ENCODE measurements around the gene CAND2.

DNA sequence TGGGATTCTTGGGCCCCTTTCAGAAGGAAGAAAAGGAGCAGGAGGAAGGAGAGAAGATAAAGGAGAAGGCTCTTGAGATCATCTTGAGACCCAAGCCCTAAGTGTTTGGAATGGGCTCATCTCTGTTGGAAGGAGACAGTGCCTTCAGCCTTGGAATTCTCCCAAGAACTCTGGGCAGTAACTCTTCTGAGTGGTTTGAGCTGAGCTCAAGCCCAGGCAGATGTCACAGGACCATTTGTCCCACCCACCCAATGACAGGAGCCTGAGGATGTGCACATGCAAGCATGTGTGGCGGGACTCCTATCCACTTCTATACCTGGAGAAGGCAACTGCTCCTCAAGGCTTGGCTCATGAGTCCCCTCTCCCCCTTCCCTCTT lies 22.8 kb upstream of the CAND2 start:
- TF ChIP-seq CTCF (IDR thresholded peaks at IDR 0.05): no peak
- TF ChIP-seq POLR2A (IDR thresholded peaks at IDR 0.05): no peak

Data from body of pancreas (tissue), 4 donors.